Fibroblast of the aortic adventitia (primary cell): ENCODE results near the gene CIC. TPM values are rescaled to one million over a fixed set of nuclear protein-coding genes. Genes with fewer than 3 reads are reported as not detected.

ENCODE experiments used
- DNase-seq: peaks from one replicate; pipeline ENCODE4 v3.0.0-alpha.2; 2010; ENCODE audit warnings: low read depth
- H3K4me3 ChIP-seq: 2 replicates; pipeline ENCODE4 v1.5.1; 2011; ENCODE audit warnings: low read depth, mild to moderate bottlenecking, control low read depth, low read length, moderate library complexity
- CTCF ChIP-seq: IDR thresholded peaks from 2 replicates; pipeline ENCODE4 v1.5.1; 2011; ENCODE audit warnings: mild to moderate bottlenecking, low read length, control low read depth, inconsistent platforms; ENCODE audit not compliant: insufficient read depth
- total RNA-seq: library from RNA; depleted of rRNA; stranded (reverse); fragments of >200 nt; gene quantifications from 2 replicates; pipeline ENCODE4 v1.2.3, GENCODE V29; 2012; ENCODE audit warnings: low replicate concordance

Gene CIC
- total RNA-seq, 1 donor = 35.3 TPM

- no peak for DNase-seq
- no peak for TF ChIP-seq CTCF
- H3K4me3 ChIP-seq = no peak overlapping the region
Observed at GRCh38 chr19:42228641-42229040, 40.4 kb upstream of the CIC start.

GRCh38 chr19:42229301-42229854 lies 39.7 kb upstream of the CIC start:
- no peak for TF ChIP-seq CTCF
- DNase-seq = no peak
- H3K4me3 ChIP-seq = no peak overlapping the region

GRCh38 chr19:42229855-42230351 lies 39.1 kb upstream of the CIC start:
- no peak for DNase-seq
- no peak overlapping the region for H3K4me3 ChIP-seq
- TF ChIP-seq CTCF = no peak

- no peak overlapping the region for H3K4me3 ChIP-seq
- DNase-seq = no peak
- TF ChIP-seq CTCF = no peak
Observed at GRCh38 chr19:42230571-42230970, 38.5 kb upstream of the CIC start.

- no peak for DNase-seq
- TF ChIP-seq CTCF = no peak
- no peak overlapping the region for H3K4me3 ChIP-seq
Observed at GRCh38 chr19:42232435-42232834, 36.6 kb upstream of the CIC start.

GRCh38 chr19:42233106-42233505 lies 35.9 kb upstream of the CIC start:
- no peak for TF ChIP-seq CTCF
- DNase-seq = no peak
- no peak overlapping the region for H3K4me3 ChIP-seq
